Keratinocyte (primary cell): ENCODE data around the gene MRPS14. TPM values are rescaled to one million over a fixed set of nuclear protein-coding genes. Genes with fewer than 3 reads are reported as not detected.

Source experiments
- DNase-seq: peaks from one replicate; pipeline ENCODE4 v3.0.0-alpha.2; 2011; ENCODE audit warnings: low read depth, missing footprints, low spot score
- FAIRE-seq: peaks from 2 replicates; lab custom pipeline; 2011; peaks lifted over from hg19 to GRCh38; lab: Jason Lieb, UNC
- H2AFZ ChIP-seq: 2 replicates; pipeline ENCODE4 v1.6.0; 2012; ENCODE audit warnings: low read length, control low read depth, inconsistent platforms; ENCODE audit not compliant: control insufficient read depth
- H3K27ac ChIP-seq: 2 replicates; pipeline ENCODE4 v1.5.1; 2011; ENCODE audit warnings: low read length; ENCODE audit not compliant: control insufficient read depth, insufficient read depth
- H3K27me3 ChIP-seq: 3 replicates; pipeline ENCODE4 v1.6.0; 2011; ENCODE audit warnings: low read length; ENCODE audit not compliant: control insufficient read depth, insufficient read depth; ENCODE audit errors: extremely low read depth
- H3K36me3 ChIP-seq, 2 experiments: 2 replicates in 1 of 2; 3 replicates in 1 of 2; pipeline ENCODE4 v1.5.1; 2011; ENCODE audit warnings: low read length in 2 of 2, mild to moderate bottlenecking in 1 of 2; ENCODE audit not compliant: control insufficient read depth in 2 of 2, insufficient read depth in 2 of 2; ENCODE audit errors: extremely low read depth in 1 of 2
- H3K4me1 ChIP-seq: 3 replicates; pipeline ENCODE4 v1.5.1; 2011; ENCODE audit warnings: low read length; ENCODE audit not compliant: control insufficient read depth, insufficient read depth; ENCODE audit errors: extremely low read depth
- H3K4me2 ChIP-seq: 3 replicates; pipeline ENCODE4 v1.6.0; 2011; ENCODE audit warnings: low read depth, low read length; ENCODE audit not compliant: control insufficient read depth, insufficient read depth; ENCODE audit errors: extremely low read depth
- H3K4me3 ChIP-seq, 3 experiments: fragments of 200-600 bp in 1 of 3; sonication (generic) in 1 of 3; 2 replicates in 2 of 3; 3 replicates in 1 of 3; pipeline ENCODE4 v1.5.1; 2011 to 2016; ENCODE audit warnings: low read length in 3 of 3, mild to moderate bottlenecking in 3 of 3, control low read depth in 2 of 3, inconsistent platforms in 1 of 3, low read depth in 1 of 3, mixed read lengths in 1 of 3, mixed run types in 1 of 3, moderate library complexity in 1 of 3; ENCODE audit not compliant: control insufficient read depth in 2 of 3, insufficient read depth in 2 of 3; ENCODE audit errors: extremely low read depth in 1 of 3
- H3K79me2 ChIP-seq: 2 replicates; pipeline ENCODE4 v1.6.0; 2012; ENCODE audit warnings: low read length; ENCODE audit not compliant: control insufficient read depth, insufficient read depth
- H3K9ac ChIP-seq: 3 replicates; pipeline ENCODE4 v1.6.0; 2011; ENCODE audit warnings: low read length; ENCODE audit not compliant: control insufficient read depth, insufficient read depth; ENCODE audit errors: extremely low read depth
- H3K9me1 ChIP-seq: 3 replicates; pipeline ENCODE4 v1.6.0; 2011; ENCODE audit warnings: low read length; ENCODE audit not compliant: control insufficient read depth, insufficient read depth; ENCODE audit errors: extremely low read depth
- H3K9me3 ChIP-seq: 2 replicates; pipeline ENCODE4 v1.5.1; 2012; ENCODE audit warnings: low read depth, low read length; ENCODE audit not compliant: control insufficient read depth
- H4K20me1 ChIP-seq: 3 replicates; pipeline ENCODE4 v1.6.0; 2011; ENCODE audit warnings: low read length; ENCODE audit not compliant: control insufficient read depth, insufficient read depth; ENCODE audit errors: extremely low read depth
- CTCF ChIP-seq, 3 experiments: IDR thresholded peaks in 1 of 3; conservative IDR thresholded peaks in 1 of 3; optimal IDR thresholded peaks in 1 of 3; 2 replicates in 2 of 3; 3 replicates in 1 of 3; pipeline versions ENCODE3 to v1.5.1; 2011; ENCODE audit warnings: low read length in 3 of 3, mild to moderate bottlenecking in 3 of 3, moderate library complexity in 2 of 3, control low read depth in 1 of 3, inconsistent platforms in 1 of 3; ENCODE audit not compliant: insufficient read depth in 2 of 3; ENCODE audit errors: extremely low read depth in 1 of 3
- EZH2 ChIP-seq: IDR thresholded peaks from one replicate; pipeline ENCODE4 v1.6.1; 2012; ENCODE audit warnings: inconsistent platforms, mild to moderate bottlenecking, low read length, moderate library complexity
- dilution Hi-C: fragments of 300-500 bp; cut with MboI; formaldehyde crosslinking; loops from one replicate; pipeline ENCODE4 v1.7.0; 2020; ENCODE audit warnings: low sequenced_read_pairs; ENCODE audit not compliant: extremely low pct_ligation_motif_present
- polyA plus RNA-seq, 5 experiments: library from polyadenylated mRNA; depleted of rRNA in 3 of 5; stranded (reverse) in 3 of 5; stranded (forward) in 1 of 5; unstranded in 1 of 5; fragments of >200 nt; gene quantifications; 1 replicate in 1 of 5; 2 replicates in 3 of 5; 3 replicates in 1 of 5; pipeline versions ENCODE4 v1.2.1 to v1.2.3, GENCODE V29; 2011 to 2012; ENCODE audit warnings: missing spikeins in 2 of 5, low read depth in 1 of 5, low replicate concordance in 1 of 5

The MRPS14 gene
- polyA plus RNA-seq, 1 donor (not counting 4 experiments of a cell fraction or from before 2014, with no cell fraction given), result 35.2 TPM

- dilution Hi-C loops, result no loop called here
Observed at GRCh38 chr1:175037416-175037815, 14.2 kb upstream of the MRPS14 start.

GRCh38 chr1:175036476-175036875 is 13.3 kb upstream of the MRPS14 start:
- Histone ChIP-seq H3K27me3 (peaks cover 10% of the 10 kb centered on the region), H3K9me1 (no peaks in the 10 kb centered on the region), H3K4me1 (no peaks in the 10 kb centered on the region), H3K4me2 (no peak overlapping the region), H4K20me1 (no peaks in the 10 kb centered on the region), H3K9ac (no peak overlapping the region), H3K79me2 (no peaks in the 10 kb centered on the region), H3K27ac (no peak overlapping the region), H2AFZ (no peak overlapping the region), H3K9me3 (no peaks in the 10 kb centered on the region), H3K4me3 (no peak overlapping the region), H3K36me3 (no peaks in the 10 kb centered on the region)
- dilution Hi-C loops, result no loop called here
- FAIRE-seq (no peak), DNase-seq (no peak)
- TF ChIP-seq CTCF (optimal IDR thresholded peaks at IDR 0.05 in 1 of 3, IDR thresholded peaks at IDR 0.05 in 1 of 3, conservative IDR thresholded peaks at IDR 0.05 in 1 of 3; ENCODE audit: extremely low read depth in 1 of 3, insufficient read depth in 2 of 3, low read length in 3 of 3) (no peak), EZH2 (no peak)

More at GRCh38 chr1:175037416-175037815, 14.2 kb upstream of the MRPS14 start:
- no peak for DNase-seq
- no peak for FAIRE-seq
- no peaks in the 10 kb centered on the region for H3K79me2 ChIP-seq
- H3K9me1 ChIP-seq, result no peaks in the 10 kb centered on the region
- no peak for TF ChIP-seq CTCF (optimal IDR thresholded peaks at IDR 0.05 in 1 of 3, IDR thresholded peaks at IDR 0.05 in 1 of 3, conservative IDR thresholded peaks at IDR 0.05 in 1 of 3; ENCODE audit: extremely low read depth in 1 of 3, insufficient read depth in 2 of 3, low read length in 3 of 3)
- TF ChIP-seq EZH2, result no peak
- H3K27me3 ChIP-seq, result peaks cover 10% of the 10 kb centered on the region
- H3K36me3 ChIP-seq, result no peaks in the 10 kb centered on the region
- H3K9ac ChIP-seq, result no peak overlapping the region
- no peak overlapping the region for H2AFZ ChIP-seq
- H3K4me3 ChIP-seq, result no peak overlapping the region
- H3K4me1 ChIP-seq, result no peaks in the 10 kb centered on the region
- H3K27ac ChIP-seq, result no peak overlapping the region
- no peak overlapping the region for H3K4me2 ChIP-seq
- no peaks in the 10 kb centered on the region for H3K9me3 ChIP-seq
- no peaks in the 10 kb centered on the region for H4K20me1 ChIP-seq
